HCEC 1CT (cell line): ENCODE results near the gene ACBD6.

Experiments
- DNase-seq: peaks from one replicate; pipeline ENCODE4 v3.0.0-alpha.2; 2017

The ACBD6 gene

DNA sequence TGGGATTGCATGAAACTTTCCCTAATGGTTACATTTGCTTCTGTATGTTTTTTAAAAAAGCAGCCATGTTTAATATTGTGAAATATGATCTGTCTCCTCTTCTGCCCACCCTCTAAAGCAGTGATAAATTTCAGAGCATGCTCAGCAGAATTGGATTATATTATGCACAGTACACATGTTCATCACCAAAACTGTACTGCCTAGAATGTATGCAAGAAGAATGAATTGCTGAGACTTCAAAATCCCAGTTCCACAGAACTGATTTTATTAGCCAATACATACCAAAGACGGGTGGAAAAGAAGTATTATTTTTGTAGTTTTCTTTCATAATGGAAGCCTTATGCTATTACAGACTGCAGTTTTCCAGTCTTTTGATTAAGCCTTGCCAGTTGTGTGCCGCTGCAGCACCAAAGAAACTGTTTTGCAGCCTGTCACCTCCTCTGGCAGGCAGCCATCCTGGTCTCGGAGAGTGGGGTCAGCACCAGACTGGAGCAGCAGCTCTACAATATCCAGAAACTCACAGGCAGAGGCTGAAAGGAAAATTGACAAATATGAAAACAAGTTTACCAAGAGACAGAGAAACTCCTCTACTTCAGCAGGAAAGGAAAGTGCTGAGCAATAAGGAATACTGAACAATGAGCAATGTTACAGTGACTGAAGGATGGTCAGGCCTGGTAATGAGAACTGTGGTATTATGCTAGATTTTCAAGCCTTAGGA is 214.2 kb downstream of the ACBD6 start:
- no peak for DNase-seq

DNA sequence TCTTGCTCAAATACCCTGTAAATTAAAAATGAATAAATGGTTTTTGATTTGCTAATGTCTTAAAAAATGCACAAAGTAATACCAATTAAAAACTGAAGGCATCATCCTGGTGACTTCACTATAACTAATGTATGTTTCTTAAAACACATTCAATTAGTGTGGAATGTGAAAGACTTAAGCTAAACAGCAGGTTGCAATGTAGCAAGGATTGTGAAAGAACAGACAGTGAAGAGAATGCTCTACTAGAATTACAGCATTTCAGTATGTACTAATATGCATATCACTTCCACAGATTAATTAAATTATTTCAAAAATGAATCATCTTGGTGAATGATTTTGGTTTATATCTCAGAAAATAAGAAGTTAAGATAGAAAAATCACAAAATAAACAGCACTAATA is 216.0 kb downstream of the ACBD6 start:
- DNase-seq, result no peak

DNA sequence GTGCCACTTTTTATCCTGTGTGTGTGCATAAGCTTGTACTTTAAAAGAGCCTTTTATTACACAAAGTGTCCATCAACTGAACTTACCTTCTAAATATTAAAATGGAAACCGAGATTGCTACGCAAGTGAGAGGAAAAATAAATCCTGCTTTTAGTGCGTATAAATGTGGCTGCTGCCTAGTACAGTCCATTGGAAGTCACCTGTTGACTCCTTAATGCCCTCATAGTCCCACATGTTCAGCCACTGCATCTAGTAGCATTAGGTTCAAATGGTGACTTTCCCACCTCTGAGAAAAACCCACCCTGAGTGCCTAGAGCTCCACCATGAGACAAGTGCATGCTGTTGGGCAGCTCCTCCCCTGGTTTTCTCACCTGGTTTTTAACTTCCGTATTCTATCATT is 219.3 kb downstream of the ACBD6 start:
- no peak for DNase-seq

DNA sequence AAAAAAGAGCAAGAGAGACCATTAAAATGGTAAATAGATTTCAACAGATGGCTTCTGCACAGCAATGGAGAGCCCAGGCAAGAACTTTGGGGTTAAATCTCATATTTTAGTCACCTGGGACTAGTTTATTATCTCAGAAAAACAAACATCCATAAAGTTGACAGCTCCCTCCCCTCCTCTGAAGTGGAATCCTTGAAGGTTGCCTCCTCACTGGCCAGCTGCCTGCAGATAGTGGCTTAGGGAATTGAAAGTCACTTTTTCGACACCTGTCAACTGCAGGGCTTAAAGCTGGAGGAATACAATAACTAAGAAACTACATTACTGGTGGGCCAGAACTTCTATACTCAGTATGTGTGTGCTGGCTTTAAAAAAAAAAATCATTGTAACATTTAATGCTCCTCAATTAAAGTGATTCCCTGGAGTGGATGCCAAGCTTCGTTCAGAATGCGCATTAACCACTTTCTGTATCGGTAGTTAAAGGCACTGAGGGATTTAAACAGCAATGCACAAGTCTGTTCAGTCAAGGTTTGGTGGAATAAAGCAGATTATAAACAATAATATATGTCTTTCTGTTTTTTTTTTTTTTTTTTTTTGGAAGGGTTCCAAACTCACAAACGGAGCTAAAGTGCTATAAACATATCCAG is 219.9 kb downstream of the ACBD6 start:
- no peak for DNase-seq

DNA sequence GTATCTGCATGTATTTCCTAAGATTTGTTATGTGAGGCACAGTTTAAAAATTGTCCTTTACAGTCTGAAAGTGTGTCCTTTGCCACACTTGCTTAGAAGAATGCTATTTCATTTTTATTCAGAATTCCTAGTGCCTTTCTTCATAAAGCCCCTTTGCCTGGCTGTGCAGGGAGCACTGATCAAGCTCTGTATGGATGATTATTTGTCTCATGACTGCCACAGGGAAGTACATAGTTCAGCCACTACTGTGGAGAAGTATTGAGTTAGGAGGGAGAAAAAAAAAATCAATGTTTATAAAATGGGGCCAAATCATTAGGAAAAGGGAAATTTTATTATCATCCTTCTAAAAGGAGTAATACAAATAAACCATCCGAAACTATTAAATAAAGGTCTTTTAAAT is 220.9 kb downstream of the ACBD6 start:
- no peak for DNase-seq

DNA sequence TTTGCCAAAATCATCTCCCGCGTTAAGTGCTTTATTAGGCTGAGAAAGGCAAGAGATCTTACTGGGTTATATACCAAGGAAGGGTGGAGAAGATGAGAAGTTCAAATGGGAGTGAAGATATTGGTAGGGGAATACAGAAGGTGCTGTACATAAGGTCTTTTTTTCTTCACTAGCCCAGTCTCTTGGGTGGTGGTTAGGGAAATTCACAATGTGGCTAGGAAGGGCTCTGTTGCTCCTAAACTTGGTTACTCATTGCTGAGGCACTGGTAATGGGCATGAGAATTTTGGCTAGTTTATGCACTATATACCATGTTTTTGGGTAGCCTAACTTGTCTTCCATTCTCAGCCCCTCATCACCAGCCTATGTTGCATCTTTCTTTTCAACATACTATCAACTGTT is 221.8 kb downstream of the ACBD6 start:
- DNase-seq, result no peak

DNA sequence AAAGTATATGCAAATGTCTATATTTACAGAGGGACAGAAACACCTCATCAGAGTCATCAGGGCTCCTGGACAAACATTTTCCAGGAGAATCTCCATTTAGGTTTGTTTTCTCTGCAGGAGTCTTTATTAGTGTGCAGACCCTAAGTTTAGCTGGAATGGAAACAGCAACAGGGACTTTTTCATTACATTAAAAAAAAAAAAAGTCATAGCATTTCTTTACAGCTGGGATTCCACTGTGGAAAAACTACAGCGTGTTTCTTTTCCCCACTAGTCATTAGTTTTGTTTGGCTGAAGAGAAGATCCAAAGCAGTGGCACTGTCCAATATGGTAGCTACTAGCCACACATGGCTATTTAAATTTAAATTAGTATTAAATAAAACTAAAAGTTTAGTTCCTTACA is 222.7 kb downstream of the ACBD6 start:
- no peak for DNase-seq

DNA sequence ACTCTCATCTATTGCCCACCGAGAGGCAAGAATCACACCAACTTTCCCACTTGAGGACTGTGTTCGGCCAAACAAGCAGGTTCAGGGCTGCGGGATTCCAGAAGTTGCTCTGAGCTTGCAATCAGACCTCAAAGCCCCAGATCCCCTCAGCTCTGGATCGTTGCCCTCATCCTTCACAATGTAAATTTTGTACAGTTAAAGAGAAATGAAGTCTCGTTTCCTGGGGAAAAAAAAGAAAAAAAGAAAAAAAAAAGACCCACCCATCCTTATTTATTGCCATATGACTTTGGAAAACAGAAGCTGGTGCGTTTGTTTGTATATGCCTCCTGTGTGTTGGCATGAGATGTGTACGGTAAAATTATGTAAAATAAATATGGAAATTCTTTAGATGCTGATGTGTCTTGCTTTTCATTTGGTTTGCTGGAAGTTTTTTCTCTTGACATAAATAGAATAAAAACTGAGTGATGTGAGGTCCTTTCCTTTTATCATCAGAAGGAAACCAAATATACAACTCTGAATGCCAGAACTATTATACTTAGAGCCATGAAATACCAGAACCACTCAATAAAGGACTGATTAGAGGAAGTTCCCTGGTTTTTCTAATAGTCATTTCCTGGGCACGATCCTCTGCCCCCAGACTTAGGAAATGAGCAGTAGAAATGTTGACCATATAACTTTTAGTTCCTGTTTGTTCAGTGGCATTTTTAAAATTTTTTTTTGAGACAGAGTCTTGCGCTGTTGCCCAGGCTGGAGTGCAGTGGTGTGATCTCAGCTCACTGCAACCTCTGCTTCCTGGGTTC is 223.6 kb downstream of the ACBD6 start:
- DNase-seq, result no peak

DNA sequence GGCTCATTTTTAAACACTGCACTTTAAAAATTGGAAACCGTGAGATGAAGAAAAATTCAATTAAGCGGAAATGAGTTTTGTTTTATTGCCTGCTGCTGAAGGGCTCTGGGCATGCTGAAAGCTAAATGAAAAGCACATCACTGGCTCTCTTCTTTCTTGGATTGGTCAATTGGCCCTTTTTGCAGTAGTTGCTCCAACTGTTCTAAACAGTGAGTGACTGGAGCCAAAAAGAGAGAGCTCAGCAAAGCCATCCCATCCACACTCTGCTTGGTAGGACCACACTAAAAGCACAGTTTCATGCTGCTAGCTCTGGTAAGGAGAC is 224.2 kb downstream of the ACBD6 start:
- no peak for DNase-seq

DNA sequence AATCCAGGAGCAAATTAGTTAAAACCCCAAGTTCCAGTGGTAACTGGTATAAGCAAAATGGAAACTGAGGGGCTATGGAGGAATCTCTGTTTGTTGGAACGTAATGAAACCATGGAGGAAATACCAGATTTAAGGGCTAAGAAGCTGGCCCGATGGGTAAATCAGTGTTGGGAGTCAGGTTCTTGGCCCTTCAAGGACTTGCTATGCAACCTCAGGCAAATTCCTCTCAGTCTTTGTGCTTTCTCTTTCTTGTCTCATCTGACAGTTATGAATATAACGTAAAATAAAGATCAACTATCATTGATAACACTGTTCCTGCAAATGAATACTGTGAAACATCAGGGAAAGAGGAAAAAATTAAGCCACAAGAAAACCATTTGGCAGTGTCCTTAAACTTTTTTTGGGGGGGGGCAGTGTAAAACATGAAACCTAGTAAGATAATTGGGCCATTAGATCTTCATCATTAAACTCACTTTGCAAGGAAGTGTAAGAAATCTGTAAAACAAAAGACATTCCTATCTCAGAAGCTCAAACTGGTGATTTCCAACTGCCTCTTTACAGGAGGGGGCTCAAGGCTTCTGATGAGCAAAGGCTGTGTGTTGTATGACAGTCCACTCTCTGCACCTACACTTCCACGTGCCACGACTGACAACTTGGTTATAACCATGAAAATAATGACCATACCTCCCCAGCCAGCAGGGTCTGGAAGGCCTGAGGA is 224.7 kb downstream of the ACBD6 start:
- no peak for DNase-seq

DNA sequence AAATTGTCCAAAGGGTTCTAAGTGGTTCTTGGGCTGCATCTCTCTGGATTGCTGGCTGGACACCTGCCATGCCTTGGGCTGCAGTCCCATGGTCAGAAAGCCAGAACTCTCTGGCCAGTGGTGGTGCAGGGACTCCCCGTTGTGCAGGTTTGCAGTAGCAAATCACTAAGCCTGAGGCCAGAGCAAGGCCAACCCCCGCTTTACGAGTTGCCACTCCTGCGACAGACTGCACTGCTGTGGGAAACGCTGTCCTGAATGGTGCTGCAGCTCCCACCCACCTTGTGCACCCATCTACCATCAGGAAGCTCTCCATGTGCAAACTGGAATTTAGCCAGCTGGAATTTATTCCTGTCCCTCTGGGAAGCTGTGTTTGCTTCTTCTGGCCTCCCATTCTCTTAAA is 226.7 kb downstream of the ACBD6 start:
- DNase-seq, result no peak

DNA sequence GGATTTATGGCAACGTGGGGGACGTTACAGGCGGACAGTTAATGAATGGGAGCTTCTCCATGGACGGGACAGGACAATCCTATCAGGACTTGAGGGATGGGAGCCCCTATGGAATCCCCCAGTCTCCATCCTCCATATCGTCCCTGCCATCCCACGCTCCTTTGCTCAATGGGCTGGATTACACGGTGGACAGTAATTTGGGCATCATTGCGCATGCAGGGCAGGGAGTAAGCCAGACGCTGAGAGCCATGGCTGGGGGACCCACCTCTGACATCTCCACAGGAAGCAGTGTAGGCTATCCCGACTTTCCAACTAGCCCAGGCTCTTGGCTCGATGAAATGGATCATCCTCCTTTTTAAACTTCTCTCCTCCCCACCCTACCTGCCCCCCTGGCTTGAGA is 228.2 kb downstream of the ACBD6 start:
- no peak for DNase-seq

DNA sequence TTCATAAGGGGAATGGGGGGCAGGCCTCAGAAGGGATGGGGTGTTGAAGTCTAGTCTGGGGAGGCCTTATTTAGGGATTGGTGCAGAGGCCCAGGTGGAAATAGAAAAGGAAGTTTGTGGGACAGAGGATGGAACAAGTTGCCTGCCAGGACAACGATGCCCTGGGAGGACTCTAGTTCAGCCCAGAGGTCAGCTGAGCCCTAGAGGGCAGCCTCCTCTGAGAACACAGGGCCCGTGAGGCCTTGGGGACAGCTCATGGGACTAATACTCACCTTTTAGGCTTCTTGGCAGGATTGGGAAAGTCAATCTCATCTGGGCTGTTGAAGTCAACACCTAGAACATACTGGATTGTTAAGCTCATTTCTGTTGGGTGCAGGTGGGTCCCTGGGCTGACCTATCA is 229.3 kb downstream of the ACBD6 start:
- no peak for DNase-seq

DNA sequence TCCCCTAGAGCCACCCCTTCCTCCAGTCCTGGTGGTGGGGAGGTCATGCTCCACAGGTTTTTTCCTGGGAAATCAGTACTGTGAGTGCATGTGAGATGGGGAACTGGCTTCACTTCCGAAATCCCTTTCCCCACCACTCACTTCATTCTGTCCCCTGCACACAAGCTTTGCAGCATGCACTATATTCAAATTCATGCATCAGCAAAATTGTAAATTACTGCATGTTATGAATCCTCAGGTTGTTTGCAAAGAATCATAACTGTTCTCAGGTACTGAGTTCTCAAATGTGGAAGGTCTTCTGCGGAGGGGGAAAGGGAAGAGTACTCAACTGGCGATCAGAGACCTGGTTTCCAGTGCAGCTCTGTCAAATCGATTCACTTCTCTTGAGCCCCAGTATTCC is 230.0 kb downstream of the ACBD6 start:
- no peak for DNase-seq

DNA sequence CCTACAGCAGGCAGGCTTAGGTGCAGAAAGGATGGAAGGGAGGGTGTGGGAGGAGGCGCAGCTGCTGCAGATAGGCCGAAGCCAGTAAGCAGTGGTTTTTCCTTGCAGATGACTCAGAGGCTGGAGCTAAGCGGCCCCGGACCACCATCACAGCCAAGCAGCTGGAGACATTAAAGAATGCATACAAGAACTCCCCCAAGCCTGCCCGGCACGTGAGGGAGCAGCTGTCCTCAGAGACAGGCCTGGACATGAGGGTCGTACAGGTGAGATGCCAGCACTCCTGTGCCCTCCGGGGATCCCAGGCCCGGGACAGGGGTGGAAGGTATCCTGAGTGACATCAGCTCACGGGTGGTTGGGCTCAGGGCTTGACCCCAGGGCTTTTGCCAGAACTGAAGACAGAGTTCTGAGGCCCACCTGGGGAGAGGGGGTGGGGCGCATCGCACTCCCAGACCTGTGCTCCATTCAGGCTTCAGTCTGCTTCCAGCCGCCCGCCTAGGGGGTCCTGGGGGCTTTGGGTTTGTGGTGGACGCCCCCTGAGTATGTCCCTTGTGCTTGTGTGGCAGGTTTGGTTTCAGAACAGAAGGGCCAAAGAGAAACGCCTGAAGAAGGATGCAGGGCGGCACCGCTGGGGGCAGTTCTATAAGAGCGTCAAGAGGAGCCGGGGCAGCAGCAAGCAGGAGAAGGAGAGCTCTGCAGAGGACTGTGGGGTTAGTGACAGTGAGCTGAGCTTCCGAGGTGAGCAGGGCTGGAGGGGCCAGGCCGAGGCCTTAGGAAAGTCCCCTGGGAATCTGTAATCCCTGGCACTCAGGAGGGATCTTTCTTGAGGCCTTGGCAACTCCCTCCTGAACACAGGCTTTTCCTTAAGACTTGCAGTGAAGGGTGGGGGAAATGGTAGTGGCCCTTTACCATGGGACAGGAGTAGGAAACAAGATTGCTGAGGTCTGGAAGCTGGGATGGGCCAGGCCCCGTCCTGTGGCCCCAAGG is 230.8 kb downstream of the ACBD6 start:
- peak; percentile 71 for DNase-seq

DNA sequence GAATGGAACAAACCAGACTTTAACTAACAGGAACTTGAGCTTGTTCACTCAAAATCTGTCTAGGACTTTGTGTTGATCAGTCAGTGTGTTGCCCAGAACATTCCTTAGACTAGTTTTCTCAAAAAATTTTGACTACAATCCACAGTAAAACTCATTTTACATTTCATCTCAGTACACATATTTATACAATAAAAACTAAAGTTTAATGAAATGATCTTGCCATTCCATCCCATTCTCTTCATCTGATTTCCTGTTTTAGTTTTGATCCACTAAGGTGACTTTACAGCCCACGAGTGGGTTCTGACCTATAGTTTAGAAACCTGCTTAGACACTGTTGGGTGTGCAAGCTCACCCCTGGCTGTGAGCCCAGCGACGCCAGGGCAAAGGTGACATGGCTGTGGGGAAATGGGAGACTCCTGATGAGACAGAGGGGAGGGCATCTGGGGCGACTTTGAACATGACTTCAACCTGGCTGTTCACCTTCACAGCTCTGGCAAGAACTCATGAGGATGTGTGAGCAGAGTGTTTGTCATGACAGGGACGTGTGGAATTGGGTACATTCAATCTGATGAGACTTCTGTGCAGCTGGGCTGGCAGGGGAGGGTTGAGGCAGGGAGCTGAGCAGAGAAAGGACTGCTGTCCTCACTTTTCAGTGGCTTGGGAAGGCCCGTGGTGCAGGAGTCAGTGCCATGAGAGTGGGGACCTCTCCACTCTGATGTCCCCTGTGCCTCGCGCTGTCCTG is 231.7 kb downstream of the ACBD6 start:
- no peak for DNase-seq

DNA sequence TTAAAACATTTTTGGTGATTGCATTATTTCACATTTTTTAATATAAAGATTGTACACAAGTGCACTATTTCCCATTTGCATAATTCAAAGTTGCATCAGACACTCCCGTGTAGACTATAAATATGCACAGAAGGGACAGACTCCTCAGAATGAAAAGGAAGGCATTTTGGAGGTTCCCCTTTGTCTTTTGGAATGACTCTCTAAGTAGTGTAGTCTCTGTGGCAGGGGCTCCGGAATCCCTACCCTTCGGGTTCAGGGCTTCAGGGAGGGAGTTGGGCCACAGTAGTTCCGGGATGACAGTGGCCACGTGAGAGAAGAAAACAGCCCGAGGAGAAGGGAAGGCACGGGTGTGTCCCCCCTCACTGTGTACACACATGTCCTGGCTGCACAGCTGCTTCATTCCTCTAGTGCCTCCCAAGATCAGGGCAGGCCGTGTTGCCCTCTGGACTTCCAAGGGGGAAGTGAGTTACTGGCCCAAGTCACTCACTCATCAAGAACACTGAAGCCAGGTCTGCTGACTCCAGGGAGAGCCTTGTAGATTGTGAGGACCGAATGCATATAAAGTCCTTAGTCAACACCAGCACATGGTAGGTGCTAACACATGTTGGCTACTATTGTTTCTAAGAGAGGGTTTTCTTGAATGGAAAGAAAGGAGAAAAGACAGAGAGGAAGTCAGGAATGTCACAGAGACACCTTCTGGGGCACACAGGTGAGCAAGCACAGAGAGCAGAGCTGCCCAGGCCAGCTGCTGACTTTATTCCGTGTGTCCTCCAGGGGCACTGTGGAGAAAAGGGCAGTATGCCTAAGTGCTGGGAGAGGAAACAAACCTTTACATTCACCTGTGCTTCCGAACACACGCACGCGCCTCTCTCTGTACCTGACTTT is 232.5 kb downstream of the ACBD6 start:
- no peak for DNase-seq

DNA sequence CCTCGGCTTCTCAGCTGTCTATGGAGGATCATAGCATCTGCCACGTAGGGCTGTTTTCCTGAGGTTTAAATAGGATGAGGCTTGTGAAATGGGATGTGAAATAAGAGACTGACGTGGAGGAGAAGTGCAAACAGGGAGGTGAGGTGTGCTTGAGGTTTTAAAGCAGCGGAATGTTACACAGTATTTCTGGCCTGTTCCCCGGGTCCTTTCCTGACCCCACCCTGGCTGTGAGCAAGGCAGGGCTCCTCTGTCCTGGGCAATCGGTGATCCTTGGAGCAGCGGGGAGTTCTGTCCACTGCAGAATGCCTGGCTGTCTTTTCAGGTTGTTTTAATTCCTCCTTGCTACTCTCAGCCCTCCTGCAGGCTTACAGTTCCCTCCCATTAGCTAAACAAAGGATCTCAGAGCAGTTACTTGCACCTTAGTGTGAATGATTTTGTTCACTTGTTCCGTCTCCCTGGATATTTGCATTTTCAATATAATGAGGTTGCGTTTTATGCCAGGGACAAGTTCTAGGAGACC is 233.8 kb downstream of the ACBD6 start:
- DNase-seq, result no peak

DNA sequence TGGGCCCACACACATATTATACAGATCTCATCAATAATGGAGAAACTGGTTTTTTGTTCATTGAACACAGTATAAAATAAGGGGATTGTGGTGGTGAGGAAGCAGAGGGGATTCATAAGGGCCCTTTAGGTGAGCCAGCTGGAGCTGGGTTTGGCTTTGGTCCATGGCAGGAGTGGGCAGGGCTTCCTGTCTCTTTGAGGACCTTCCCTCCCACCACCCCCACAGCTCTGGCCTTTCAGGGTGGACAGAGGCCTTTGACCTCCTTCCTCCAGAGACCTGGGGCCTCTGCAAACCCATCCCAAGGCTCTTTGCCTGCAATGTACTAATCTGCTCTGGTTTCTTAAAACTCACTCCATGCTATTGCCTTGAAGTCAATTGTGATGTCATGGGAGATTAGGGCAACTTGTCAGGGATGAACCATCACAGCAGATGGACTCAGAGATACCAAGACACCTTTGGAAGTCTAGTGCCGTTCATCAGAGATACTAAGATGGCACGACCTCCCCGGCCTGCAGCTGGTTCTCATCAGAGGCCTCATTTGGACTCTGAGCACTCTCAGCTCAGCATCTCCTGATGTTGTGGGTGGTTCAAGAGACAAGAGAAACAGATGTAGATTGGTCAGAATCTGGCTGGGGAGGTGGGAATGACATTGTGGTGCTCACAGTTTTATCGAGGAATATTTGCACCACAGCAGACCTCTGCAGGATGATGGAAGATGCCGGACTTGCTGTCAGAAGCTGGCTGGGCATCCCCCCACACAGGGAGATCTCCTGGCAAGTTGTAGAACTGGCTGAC is 234.4 kb downstream of the ACBD6 start:
- DNase-seq, result no peak

DNA sequence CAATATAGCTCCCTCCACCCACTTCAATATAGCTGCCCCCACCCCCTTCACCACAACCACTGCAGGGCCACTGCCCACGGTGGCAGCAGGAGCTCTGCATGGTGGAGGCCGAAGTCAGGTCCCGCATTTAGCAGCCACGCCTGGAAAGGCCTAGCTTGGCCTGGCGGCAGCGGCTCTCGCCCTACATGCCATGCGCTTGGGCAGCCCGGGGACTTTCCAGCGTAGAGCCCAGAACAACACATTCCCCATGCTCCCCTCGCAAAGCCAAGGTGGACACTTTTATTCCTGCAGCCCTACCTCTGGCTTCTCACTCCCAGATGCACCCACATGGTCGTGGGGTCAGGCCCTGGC is 235.2 kb downstream of the ACBD6 start:
- DNase-seq, result no peak
